Parathyroid adenoma (tissue), 2 donors: ENCODE results near the gene DDHD1.

Experiments
- H2AFZ ChIP-seq: fragments of 300-600 bp; sonication (generic); one replicate; pipeline ENCODE4 v1.7.0; 2017; ENCODE audit warnings: antibody characterized with exemption, mild to moderate bottlenecking
- H3K27ac ChIP-seq: fragments of 300-600 bp; sonication (generic); one replicate; pipeline ENCODE4 v1.7.0; 2017
- H3K27me3 ChIP-seq: fragments of 300-600 bp; sonication (generic); one replicate; pipeline ENCODE4 v1.7.0; 2017; ENCODE audit warnings: low read length; ENCODE audit not compliant: control insufficient read depth, insufficient read depth
- H3K36me3 ChIP-seq: fragments of 300-600 bp; sonication (generic); one replicate; pipeline ENCODE4 v1.7.0; 2017; ENCODE audit warnings: low read length; ENCODE audit not compliant: control insufficient read depth, insufficient read depth
- H3K4me1 ChIP-seq: fragments of 300-600 bp; sonication (generic); one replicate; pipeline ENCODE4 v1.7.0; 2017; ENCODE audit warnings: control low read depth
- H3K4me2 ChIP-seq: fragments of 300-600 bp; sonication (generic); one replicate; pipeline ENCODE4 v1.7.0; 2017; ENCODE audit warnings: low read length
- H3K4me3 ChIP-seq: fragments of 300-600 bp; sonication (generic); one replicate; pipeline ENCODE4 v1.7.0; 2017; ENCODE audit warnings: low read depth, low read length
- H3K79me2 ChIP-seq: fragments of 300-600 bp; sonication (generic); one replicate; pipeline ENCODE4 v1.7.0; 2017; ENCODE audit warnings: control low read depth
- H3K9ac ChIP-seq: fragments of 300-600 bp; sonication (generic); one replicate; pipeline ENCODE4 v1.7.0; 2017; ENCODE audit warnings: mild to moderate bottlenecking
- H3K9me3 ChIP-seq: fragments of 300-600 bp; sonication (generic); one replicate; pipeline ENCODE4 v1.7.0; 2017; ENCODE audit warnings: low read length; ENCODE audit not compliant: control insufficient read depth
- CTCF ChIP-seq: fragments of 300-600 bp; sonication (generic); IDR thresholded peaks from one replicate; pipeline ENCODE4 v1.7.0; 2017; ENCODE audit warnings: antibody characterized with exemption, mild to moderate bottlenecking
- donor health status: primary hyperparathyroidism.

DDHD1 gene

GRCh38 chr14:53147893-53148292 lies 5.2 kb downstream of the DDHD1 start:
- H3K4me1 ChIP-seq = peaks cover 7% of the 10 kb centered on the region
- no peaks in the 10 kb centered on the region for H3K36me3 ChIP-seq
- H2AFZ ChIP-seq = no peak overlapping the region
- no peak for TF ChIP-seq CTCF
- H3K9ac ChIP-seq = no peak overlapping the region
- H3K27ac ChIP-seq = no peak overlapping the region
- H3K27me3 ChIP-seq = no peaks in the 10 kb centered on the region
- H3K4me3 ChIP-seq = no peak overlapping the region
- no peaks in the 10 kb centered on the region for H3K9me3 ChIP-seq
- H3K79me2 ChIP-seq = peaks cover 52% of the 10 kb centered on the region
- H3K4me2 ChIP-seq = no peak overlapping the region

GRCh38 chr14:53147208-53147607 lies 5.9 kb downstream of the DDHD1 start:
- peaks cover 7% of the 10 kb centered on the region for H3K4me1 ChIP-seq
- no peak overlapping the region for H2AFZ ChIP-seq
- no peak for TF ChIP-seq CTCF
- H3K9me3 ChIP-seq = no peaks in the 10 kb centered on the region
- no peak overlapping the region for H3K4me3 ChIP-seq
- H3K9ac ChIP-seq = no peak overlapping the region
- H3K27me3 ChIP-seq = no peaks in the 10 kb centered on the region
- H3K27ac ChIP-seq = no peak overlapping the region
- peaks cover 53% of the 10 kb centered on the region for H3K79me2 ChIP-seq
- H3K36me3 ChIP-seq = no peaks in the 10 kb centered on the region
- H3K4me2 ChIP-seq = no peak overlapping the region

GRCh38 chr14:53146739-53147138 lies 6.4 kb downstream of the DDHD1 start:
- TF ChIP-seq CTCF = no peak
- H3K4me3 ChIP-seq = no peak overlapping the region
- no peaks in the 10 kb centered on the region for H3K36me3 ChIP-seq
- H3K79me2 ChIP-seq = peaks cover 49% of the 10 kb centered on the region
- no peaks in the 10 kb centered on the region for H3K27me3 ChIP-seq
- H3K27ac ChIP-seq = no peak overlapping the region
- no peaks in the 10 kb centered on the region for H3K9me3 ChIP-seq
- no peak overlapping the region for H3K4me2 ChIP-seq
- peaks cover 7% of the 10 kb centered on the region for H3K4me1 ChIP-seq
- no peak overlapping the region for H3K9ac ChIP-seq
- no peak overlapping the region for H2AFZ ChIP-seq

- H2AFZ ChIP-seq = no peak overlapping the region
- no peak overlapping the region for H3K9ac ChIP-seq
- H3K4me2 ChIP-seq = no peak overlapping the region
- H3K27ac ChIP-seq = no peak overlapping the region
- H3K4me3 ChIP-seq = no peak overlapping the region
- TF ChIP-seq CTCF = no peak
- no peaks in the 10 kb centered on the region for H3K4me1 ChIP-seq
- no peaks in the 10 kb centered on the region for H3K9me3 ChIP-seq
- no peaks in the 10 kb centered on the region for H3K27me3 ChIP-seq
- no peaks in the 10 kb centered on the region for H3K36me3 ChIP-seq
- H3K79me2 ChIP-seq = peaks cover 36% of the 10 kb centered on the region
Observed at GRCh38 chr14:53144244-53144643, 8.9 kb downstream of the DDHD1 start.

- no peaks in the 10 kb centered on the region for H3K4me1 ChIP-seq
- no peak for TF ChIP-seq CTCF
- no peak overlapping the region for H3K4me2 ChIP-seq
- no peak overlapping the region for H2AFZ ChIP-seq
- H3K9ac ChIP-seq = no peak overlapping the region
- peaks cover 47% of the 10 kb centered on the region for H3K79me2 ChIP-seq
- no peaks in the 10 kb centered on the region for H3K36me3 ChIP-seq
- H3K27ac ChIP-seq = no peak overlapping the region
- peaks cover 3% of the 10 kb centered on the region for H3K9me3 ChIP-seq
- H3K4me3 ChIP-seq = no peak overlapping the region
- no peaks in the 10 kb centered on the region for H3K27me3 ChIP-seq
Observed at GRCh38 chr14:53140585-53140984, 12.5 kb downstream of the DDHD1 start.
